GM12878 (cell line): ENCODE results near the gene MAP7.

Source experiments
- CEBPB ChIP-seq, 2 experiments: fragments of 150-350 bp in 1 of 2; IDR thresholded peaks; 2 replicates each; pipeline ENCODE4 v1.6.1; 2012 to 2014; ENCODE audit warnings: low read depth in 2 of 2, low read length in 2 of 2, borderline replicate concordance in 1 of 2, inconsistent platforms in 1 of 2
- CHD4 ChIP-seq: fragments of 200-600 bp; sonication (generic); IDR thresholded peaks from 2 replicates; pipeline ENCODE4 v1.6.1; 2016; ENCODE audit warnings: mild to moderate bottlenecking
- CTCF ChIP-seq, 3 experiments: IDR thresholded peaks in 2 of 3; conservative IDR thresholded peaks in 1 of 3; 2 replicates each; pipeline ENCODE4 v1.5.1; 2011; ENCODE audit warnings: low read depth in 3 of 3, low read length in 3 of 3, mild to moderate bottlenecking in 3 of 3, control low read depth in 2 of 3, moderate library complexity in 2 of 3, inconsistent platforms in 1 of 3, mixed read lengths in 1 of 3; ENCODE audit not compliant: control insufficient read depth in 2 of 3, insufficient read depth in 1 of 3; ENCODE audit errors: extremely low read depth in 1 of 3
- MAX ChIP-seq: IDR thresholded peaks from 2 replicates; pipeline ENCODE4 v1.6.1; 2012; ENCODE audit warnings: low read depth, low read length, improper control_type of control experiment
- RB1 ChIP-seq: fragments of 450-650 bp; formaldehyde crosslinking; IDR thresholded peaks from 2 replicates; pipeline ENCODE4 v1.6.1; 2017; ENCODE audit warnings: mild to moderate bottlenecking, borderline replicate concordance
- SKIL ChIP-seq: fragments of 450-650 bp; IDR thresholded peaks from 2 replicates; pipeline ENCODE4 v1.6.1; 2017; ENCODE audit warnings: mild to moderate bottlenecking, low read depth, inconsistent platforms; ENCODE audit not compliant: poor library complexity, severe bottlenecking

GRCh38 chr6:136598048-136598447 lies 47.8 kb upstream of the MAP7 start:
- TF ChIP-seq CTCF (IDR thresholded peaks at IDR 0.05 in 2 of 3, conservative IDR thresholded peaks at IDR 0.05 in 1 of 3; ENCODE audit: control insufficient read depth in 2 of 3, extremely low read depth in 1 of 3, insufficient read depth in 1 of 3, low read depth in 3 of 3, low read length in 3 of 3) = no peak
- no peak for TF ChIP-seq CEBPB (IDR thresholded peaks at IDR 0.05; ENCODE audit: borderline replicate concordance in 1 of 2, low read depth in 2 of 2, low read length in 2 of 2)
- no peak for TF ChIP-seq SKIL
- no peak for TF ChIP-seq RB1
- TF ChIP-seq MAX = no peak
- no peak for TF ChIP-seq CHD4
